Measurements from ENCODE around the gene GOLGA6L25.
"Not testable (repeated sequence)": the region's sequence is repeated elsewhere in the genome, so short reads cannot be mapped to it uniquely, and the experiment has no call there.

The GOLGA6L25 gene

GRCh38 chr15:28553268-28553667, at the start of gene GOLGA6L25:
GOLGA6L25 (plus strand) TSS chr15:28553568; CDS start chr15:28553629, 61 bp downstream.
- not testable (repeated sequence) for H3K4me3 ChIP-seq; H3K27ac ChIP-seq; DNase-seq (ENCODE audit: low spot score)

- not testable (repeated sequence) for H3K4me3 ChIP-seq; H3K27ac ChIP-seq; DNase-seq (ENCODE audit: low spot score)
These were observed 45.0 kb upstream of the GOLGA6L25 start for GRCh38 chr15:28508217-28508889.

GRCh38 chr15:28514128-28514527, 39.2 kb upstream of the GOLGA6L25 start:
- H3K4me3 ChIP-seq; DNase-seq (ENCODE audit: low spot score); H3K27ac ChIP-seq: not testable (repeated sequence)

- not testable (repeated sequence) for H3K4me3 ChIP-seq; DNase-seq (ENCODE audit: low spot score); H3K27ac ChIP-seq
These were observed 38.2 kb upstream of the GOLGA6L25 start for GRCh38 chr15:28515208-28515607.

GRCh38 chr15:28532954-28533353, 20.4 kb upstream of the GOLGA6L25 start, which contains the start of gene GOLGA8G:
GOLGA8G (minus strand) TSS chr15:28532971; CDS start chr15:28532909, 62 bp downstream.
- H3K4me3 ChIP-seq; H3K27ac ChIP-seq; DNase-seq (ENCODE audit: low spot score): not testable (repeated sequence)

- not testable (repeated sequence) for DNase-seq (ENCODE audit: low spot score); H3K27ac ChIP-seq; H3K4me3 ChIP-seq
These were observed 20.0 kb downstream of the GOLGA6L25 start for GRCh38 chr15:28573351-28573750.

- peak overlapping the region; percentile 57 for H3K4me3 ChIP-seq
- H3K27ac ChIP-seq; DNase-seq (ENCODE audit: low spot score): not testable (repeated sequence)
These were observed 35.7 kb downstream of the GOLGA6L25 start for GRCh38 chr15:28588977-28589606.

GRCh38 chr15:28589769-28590168, 36.4 kb downstream of the GOLGA6L25 start:
- H3K4me3 ChIP-seq = peak overlapping the region; percentile 70
- not testable (repeated sequence) for DNase-seq (ENCODE audit: low spot score)
- H3K27ac ChIP-seq = peak overlapping the region in 1 of 2 donors; percentile 66

- not testable (repeated sequence) for H3K27ac ChIP-seq; H3K4me3 ChIP-seq; DNase-seq (ENCODE audit: low spot score)
These were observed 39.0 kb downstream of the GOLGA6L25 start for GRCh38 chr15:28592395-28592794.

- DNase-seq (ENCODE audit: low spot score); H3K27ac ChIP-seq; H3K4me3 ChIP-seq: not testable (repeated sequence)
These were observed 40.2 kb downstream of the GOLGA6L25 start for GRCh38 chr15:28593424-28594129.

GRCh38 chr15:28597471-28597870, 44.1 kb downstream of the GOLGA6L25 start:
- DNase-seq (ENCODE audit: low spot score); H3K27ac ChIP-seq; H3K4me3 ChIP-seq: not testable (repeated sequence)

- not testable (repeated sequence) for DNase-seq (ENCODE audit: low spot score); H3K4me3 ChIP-seq; H3K27ac ChIP-seq
These were observed 44.8 kb downstream of the GOLGA6L25 start for GRCh38 chr15:28598209-28598608.

GRCh38 chr15:28602152-28602551, 48.8 kb downstream of the GOLGA6L25 start:
- not testable (repeated sequence) for H3K4me3 ChIP-seq; DNase-seq (ENCODE audit: low spot score); H3K27ac ChIP-seq

All from coronary artery (tissue), 2 donors.